HL-60/S4 treated with retinoic acid at 250 ng/mL for 4 days and 3 days (cell line): ENCODE results near the gene STT3B.

ENCODE experiments used
- in situ Hi-C: fragments of 300-500 bp; cut with MboI; formaldehyde crosslinking; loops from 2 replicates; pipeline ENCODE4 v1.7.0; 2022; ENCODE audit warnings: low sequenced_read_pairs

Gene STT3B

GRCh38 chr3:31636694-31637442 lies 104.1 kb downstream of the STT3B start:
- in situ Hi-C loops, result no loop called here

GRCh38 chr3:31639828-31640227 lies 107.1 kb downstream of the STT3B start:
- in situ Hi-C loops, result no loop called here

GRCh38 chr3:31645256-31645655 lies 112.5 kb downstream of the STT3B start:
- in situ Hi-C loops, result no loop called here

- in situ Hi-C loops, result no loop called here
These were observed 115.7 kb downstream of the STT3B start for GRCh38 chr3:31648286-31648968.

GRCh38 chr3:31652296-31652695 lies 119.6 kb downstream of the STT3B start:
- in situ Hi-C loops, result no loop called here

- in situ Hi-C loops, result no loop called here
These were observed 120.7 kb downstream of the STT3B start for GRCh38 chr3:31653464-31653863.

GRCh38 chr3:31654998-31655397 lies 122.3 kb downstream of the STT3B start:
- in situ Hi-C loops, result no loop called here

GRCh38 chr3:31659246-31659645 lies 126.5 kb downstream of the STT3B start:
- in situ Hi-C loops, result no loop called here

GRCh38 chr3:31661286-31661685 lies 128.6 kb downstream of the STT3B start:
- in situ Hi-C loops, result no loop called here

GRCh38 chr3:31661993-31662670 lies 129.4 kb downstream of the STT3B start:
- in situ Hi-C loops, result no loop called here

- in situ Hi-C loops, result no loop called here
These were observed 131.3 kb downstream of the STT3B start for GRCh38 chr3:31664031-31664430.

GRCh38 chr3:31667582-31667981 lies 134.9 kb downstream of the STT3B start:
- in situ Hi-C loops, result no loop called here

GRCh38 chr3:31668242-31668641 lies 135.5 kb downstream of the STT3B start:
- in situ Hi-C loops, result no loop called here

- in situ Hi-C loops, result no loop called here
These were observed 137.4 kb downstream of the STT3B start for GRCh38 chr3:31670136-31670535.

- in situ Hi-C loops, result no loop called here
These were observed 138.0 kb downstream of the STT3B start for GRCh38 chr3:31670722-31671121.

GRCh38 chr3:31671451-31671850 lies 138.7 kb downstream of the STT3B start:
- in situ Hi-C loops, result no loop called here

GRCh38 chr3:31671976-31672375 lies 139.3 kb downstream of the STT3B start:
- in situ Hi-C loops, result no loop called here

GRCh38 chr3:31673950-31674349 lies 141.2 kb downstream of the STT3B start:
- in situ Hi-C loops, result no loop called here

GRCh38 chr3:31676556-31676955 lies 143.8 kb downstream of the STT3B start:
- in situ Hi-C loops, result no loop called here

GRCh38 chr3:31680072-31680870 lies 147.5 kb downstream of the STT3B start:
- in situ Hi-C loops, result no loop called here
